ENCODE results near the gene AMACR.

AMACR gene

DNA sequence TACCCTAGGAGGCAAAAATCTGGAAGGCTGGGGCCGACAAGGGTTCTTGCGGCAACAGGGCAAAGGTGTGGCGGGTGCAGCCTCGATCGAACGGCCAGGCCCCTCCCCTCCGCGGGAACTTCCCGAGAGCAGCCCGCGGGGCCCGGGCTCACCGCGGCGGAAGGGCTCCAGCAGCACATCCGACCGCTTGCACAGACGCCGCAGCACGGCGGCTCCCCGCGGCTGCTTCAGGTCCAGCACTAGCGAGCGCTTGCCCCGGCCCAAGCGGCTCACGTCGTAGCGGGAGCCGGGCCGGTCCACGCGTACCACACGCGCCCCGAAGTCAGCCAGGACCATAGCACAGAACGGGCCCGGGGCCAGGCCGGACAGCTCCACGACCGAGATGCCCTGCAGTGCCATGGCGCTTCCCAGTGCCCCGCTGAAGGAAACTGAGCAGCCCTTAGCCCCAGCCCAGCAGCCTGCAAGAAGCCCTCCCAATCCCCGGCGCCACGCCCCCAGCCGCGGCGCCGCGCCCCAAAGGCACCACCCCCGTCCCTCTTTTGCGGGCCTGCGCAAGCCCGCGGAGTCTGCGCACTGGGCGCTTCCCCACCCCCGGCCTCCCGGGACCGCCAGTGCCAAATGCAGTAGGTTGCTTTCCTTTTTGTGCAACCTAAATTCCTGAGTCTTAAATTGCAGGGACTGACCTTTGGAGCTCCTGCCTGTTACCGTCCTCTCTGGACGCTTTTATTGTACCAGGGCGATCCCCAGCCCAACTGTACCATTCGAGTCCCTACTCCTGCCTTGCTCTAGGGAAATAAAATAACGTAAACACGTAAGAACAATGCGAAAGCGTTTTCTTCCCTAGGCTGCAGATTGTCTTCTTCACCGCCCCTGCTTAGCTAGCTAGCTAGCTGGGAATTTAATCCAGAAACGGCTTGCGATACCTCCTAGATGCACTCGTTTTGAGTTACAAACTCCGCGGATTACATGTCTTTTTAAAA lies at the start of gene AMACR:
Gene AMACR (minus strand): TSS at position 430 of the 980 bp plus-strand sequence. CDS start 31 bp downstream, at position 399.
- peak; percentile 82 for DNase-seq (ENCODE audit: low read depth)

DNA sequence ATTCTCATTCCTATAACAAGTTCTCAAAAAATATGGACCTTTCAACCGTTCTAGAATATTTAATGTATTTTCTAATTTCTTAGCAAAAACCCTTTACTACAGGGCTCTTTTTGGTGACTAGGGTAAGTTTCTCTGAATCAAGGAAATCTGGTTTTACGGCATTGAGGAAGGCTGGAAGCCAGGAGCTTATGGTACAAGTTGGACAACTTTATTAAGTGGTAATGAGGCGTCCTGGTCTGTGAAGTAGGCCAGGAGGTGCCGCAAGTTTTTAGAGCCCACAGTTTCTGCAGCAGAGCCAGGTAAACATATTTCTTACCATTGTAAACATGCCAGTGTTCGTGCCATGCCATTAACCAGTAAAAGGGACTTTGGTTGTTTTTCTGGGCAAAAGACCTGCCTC lies 49.7 kb upstream of the AMACR start:
- no peak for DNase-seq (ENCODE audit: low read depth)

DNA sequence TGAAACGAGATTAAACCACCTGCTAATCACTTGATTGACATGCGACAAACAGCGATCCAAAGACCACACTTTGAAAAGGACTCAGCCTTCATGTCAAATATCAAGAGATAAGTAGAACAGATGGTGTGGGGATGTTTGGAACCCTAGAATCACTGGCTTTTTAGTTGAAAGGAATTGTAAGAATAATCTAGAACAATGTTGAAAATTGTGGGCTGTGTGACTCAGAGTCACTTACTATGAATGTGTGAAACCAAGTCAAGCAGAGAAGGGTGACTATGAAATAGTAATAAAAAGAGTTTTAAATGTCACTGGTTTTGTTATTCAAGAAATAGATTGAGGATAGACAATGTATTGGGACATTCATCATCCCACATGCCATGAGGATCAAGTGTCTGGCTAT lies 49.3 kb upstream of the AMACR start:
- no peak for DNase-seq (ENCODE audit: low read depth)

DNA sequence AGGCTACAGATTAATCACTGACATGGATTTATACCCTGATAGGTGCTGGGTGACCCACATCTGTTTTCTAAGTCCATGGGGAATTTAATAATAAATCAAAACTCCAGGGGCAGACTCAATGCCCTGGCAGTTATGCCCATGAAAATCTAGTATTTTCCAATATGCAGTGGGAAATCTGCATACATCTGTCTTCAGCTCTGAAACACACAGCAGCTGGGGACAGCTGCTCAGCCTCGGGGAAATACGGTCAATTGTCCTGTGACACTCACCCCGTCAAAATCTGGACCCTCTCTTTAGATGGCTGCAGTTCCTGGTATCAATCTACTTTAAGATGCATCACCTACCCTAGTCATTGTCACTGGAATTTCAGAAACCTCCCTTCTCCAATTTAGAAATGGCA lies 47.8 kb upstream of the AMACR start:
- no peak for DNase-seq (ENCODE audit: low read depth)

DNA sequence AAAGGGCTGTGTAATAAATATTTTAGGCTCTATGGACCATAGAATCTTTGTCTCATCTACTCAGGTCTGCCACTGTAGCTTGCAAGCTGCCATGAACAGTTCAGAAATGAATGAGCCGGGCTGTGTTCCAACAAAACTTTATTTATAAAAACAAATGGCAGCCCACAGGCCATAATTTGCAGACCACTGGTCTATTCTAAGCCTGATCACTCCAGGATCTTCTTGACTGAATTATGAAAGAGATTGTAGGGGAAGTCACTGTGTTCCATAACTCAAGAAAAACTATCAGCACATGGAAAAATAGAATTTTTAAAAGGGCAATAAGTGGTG lies 46.5 kb upstream of the AMACR start:
- no peak for DNase-seq (ENCODE audit: low read depth)

DNA sequence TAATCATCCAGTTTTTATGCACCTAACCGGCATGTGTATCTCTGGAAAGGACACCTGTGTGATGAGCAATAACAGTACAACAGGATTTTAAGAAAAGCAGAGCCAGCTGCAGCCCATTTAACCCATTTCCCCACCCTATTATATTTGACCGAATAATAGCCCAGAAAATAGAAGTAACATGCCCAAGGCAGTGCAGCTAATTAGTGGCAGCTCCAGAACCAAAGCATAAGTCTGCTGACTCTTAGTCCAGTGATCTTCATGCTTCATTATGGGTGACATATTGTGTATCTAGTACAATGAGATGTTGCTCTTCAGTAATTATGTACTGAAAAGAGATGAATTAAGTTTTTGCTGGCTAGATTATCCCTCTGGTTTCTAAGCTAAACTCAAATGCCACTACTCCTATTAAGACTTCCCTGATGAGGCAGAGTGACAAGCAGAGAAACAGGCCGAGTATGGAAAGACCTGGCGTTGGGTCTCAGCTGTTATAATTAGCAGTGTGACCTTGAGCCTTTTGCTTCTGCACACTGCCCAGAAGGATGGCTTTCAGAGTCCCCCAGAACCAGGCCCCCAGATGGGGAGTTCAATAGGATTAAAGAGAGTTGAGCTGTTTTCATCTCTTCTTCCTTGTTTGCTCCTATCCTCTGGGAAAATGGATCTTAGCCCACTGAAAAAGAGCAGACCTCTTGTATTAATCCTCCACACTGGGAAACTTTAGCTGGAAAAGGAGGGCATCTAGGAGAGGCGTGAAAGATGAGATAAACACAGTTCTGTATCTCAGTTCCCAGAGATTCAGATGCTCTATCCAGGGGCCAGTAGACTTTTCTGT lies 45.9 kb upstream of the AMACR start:
- DNase-seq (ENCODE audit: low read depth): no peak

DNA sequence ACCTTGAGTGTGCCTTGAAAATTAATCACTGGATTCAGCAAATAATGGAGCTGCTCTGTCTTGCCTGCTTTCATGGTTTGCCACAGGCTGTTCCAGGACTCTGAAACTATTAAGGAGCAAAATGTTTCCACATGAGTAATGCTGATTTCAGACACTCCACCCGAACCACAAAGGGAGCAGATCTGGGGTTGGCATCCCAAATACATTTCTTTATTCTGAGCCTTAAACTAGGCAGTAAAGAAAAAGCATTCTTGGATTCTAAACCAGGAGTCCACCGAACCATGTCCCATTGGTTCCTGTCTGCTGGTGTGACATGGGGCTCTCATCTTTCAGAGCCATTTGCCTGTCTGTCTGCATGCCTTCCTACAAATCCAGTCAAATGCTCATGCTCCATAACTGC lies 45.3 kb upstream of the AMACR start:
- DNase-seq (ENCODE audit: low read depth): no peak

DNA sequence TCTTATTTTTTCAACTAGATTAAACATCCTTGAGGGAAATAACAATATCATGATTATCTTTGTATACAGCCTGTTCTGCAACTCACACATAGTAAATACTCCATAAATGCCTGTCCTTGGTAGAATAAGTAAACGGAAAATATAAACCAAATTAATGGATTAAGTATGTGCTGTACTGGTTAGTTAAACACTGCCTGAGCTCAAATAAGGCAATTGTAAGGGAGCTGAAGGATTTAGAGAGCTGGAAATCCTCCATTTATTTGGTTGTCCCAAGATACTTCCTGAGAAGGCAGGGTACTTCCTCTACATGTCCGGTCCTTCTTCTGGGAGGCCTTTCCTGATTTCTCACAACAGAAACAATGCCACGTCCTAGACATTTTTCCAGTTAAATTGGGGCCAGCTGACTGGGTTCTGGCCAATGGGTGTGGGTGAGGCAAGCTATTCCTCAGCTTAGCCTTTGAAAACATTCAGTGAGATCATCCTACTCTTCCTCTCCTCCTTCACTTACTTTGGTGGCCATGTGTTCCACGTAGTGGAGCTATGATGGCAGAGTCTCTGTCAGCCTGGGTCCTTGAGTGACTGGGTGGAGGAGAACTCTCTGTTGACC lies 43.6 kb upstream of the AMACR start:
- DNase-seq (ENCODE audit: low read depth): no peak

DNA sequence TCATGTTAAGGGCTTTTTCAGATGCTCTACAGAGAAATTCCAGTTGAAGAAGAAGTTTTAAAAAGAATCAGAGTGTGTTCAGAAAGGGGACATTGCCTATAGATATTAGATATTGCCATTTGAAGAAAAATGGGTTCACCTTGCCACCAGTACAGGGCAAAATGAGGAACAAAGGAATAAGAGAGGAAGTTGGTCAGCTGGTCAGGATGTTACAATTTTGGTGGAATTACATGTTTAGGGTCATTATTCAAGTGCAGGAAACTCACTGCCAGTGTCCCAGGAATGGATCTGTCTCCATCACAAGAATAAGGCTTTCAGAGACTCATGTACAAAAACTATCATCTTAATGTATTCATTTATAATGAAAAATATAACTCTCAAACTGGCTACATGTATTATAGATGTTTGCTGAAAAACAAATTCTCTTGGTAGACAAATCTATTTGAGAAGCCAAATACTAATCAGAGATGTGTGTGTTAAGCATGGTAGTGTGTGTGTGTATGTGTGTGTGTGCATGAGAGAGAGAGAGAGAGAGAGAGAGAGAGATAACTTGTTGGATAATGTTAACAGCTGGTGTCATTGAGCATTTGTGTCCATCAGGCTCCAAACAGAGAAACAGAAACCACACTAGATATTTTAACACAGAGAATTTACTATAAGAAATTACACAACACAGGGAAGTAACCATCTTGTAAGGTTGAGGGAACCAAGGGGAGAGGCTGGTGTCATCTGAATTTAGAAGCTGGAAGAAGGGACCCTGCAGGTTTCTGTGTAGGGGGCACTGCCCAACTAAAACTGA lies 40.1 kb upstream of the AMACR start:
- DNase-seq (ENCODE audit: low read depth): no peak

DNA sequence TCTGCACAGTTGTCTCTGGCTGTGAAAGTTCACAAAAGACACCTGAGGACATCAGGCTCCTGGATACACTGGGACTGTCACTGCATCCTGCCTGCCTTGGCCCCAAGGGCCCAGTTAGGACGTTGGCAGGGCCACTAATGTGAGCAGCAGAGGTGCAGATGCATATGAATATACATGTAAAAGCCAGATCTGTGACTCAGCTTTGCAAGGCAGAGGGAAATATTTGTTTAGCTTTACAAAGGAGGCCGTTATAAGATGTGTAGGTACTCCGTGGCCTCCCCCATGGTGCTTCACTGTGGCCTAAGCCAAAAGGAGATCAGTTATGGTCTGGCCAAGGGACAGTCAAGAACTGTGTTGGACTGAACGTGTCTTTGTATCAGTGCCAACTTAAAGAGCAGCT lies 39.3 kb upstream of the AMACR start:
- DNase-seq (ENCODE audit: low read depth): no peak

DNA sequence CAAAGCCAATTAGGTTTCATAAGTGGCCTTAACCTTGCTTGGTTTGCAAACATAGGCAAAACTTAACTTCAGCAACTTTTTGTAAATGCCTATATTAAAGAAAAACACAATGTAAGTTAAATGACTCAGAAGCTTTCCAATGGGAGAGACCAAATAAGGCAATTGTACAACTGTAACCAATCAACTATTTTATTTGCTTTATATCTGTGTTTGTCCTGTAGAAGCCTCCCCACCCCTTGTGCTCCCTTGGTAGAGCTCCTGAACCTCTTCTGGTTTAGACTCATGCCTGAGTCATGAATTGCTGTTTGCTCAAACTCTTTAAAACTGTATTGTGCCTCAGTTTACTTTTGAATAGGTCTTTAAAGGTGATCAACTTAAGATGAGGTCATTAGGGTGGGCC lies 38.1 kb upstream of the AMACR start:
- DNase-seq (ENCODE audit: low read depth): no peak

DNA sequence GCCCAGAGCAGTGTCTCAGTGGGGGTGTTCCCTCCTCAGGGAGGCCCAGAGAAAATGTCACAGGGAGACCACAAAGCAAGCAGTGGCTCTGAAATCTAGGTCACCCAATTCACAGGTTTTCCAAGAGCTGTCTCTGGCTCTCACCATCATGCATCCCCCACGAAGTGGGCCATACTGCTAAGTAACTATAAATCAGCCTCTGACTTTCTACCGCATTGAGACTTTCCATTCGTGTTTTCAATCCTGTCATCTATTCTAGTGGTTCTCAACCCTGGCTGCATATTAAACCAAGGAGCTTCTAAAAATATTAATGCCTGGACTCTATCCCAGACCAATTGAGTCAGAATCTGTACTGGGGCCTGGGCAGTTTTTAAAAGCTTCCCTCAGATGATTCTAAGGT lies 37.2 kb upstream of the AMACR start:
- no peak for DNase-seq (ENCODE audit: low read depth)

DNA sequence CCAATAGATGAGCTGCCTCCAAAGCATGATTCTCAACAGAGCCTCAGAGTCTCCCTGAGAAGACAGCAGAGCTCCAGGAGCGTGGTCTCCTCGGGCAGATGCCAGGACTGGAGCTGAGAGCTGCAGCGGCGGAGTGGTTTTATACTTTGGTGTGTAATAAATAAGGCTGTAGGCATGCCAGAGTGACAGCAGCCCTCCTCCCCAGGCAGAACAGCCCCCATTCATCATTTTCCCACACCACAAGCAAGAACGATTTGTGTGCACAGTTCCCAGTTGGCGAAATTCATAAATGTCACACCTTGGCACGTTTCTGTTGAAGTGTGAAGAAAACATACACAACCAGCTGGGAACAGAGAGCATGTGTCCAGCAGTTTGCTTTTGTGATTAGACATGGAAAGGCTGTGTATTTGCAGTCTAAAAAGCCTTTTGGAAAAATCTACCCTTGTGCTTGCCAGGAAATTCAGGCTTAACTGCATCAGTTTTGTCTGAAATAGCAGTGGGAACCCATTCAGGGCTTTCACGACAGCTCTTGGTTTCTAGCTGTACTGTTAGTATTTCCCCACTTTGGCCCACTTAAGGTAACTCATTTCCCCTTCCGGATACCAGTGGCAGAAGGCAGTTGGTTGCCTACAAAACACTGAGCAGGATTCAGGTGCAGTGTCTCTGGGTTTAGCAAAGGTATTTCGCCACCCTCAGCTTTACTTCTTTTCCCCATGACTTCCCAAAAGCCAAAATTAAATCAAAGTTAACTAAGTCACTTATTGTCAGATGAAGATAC lies 35.4 kb upstream of the AMACR start, which contains the start of gene C1QTNF3:
Gene C1QTNF3 (minus strand): TSS at position 115 of the 778 bp plus-strand sequence. CDS start 88 bp downstream, at position 27.
- DNase-seq (ENCODE audit: low read depth): no peak

DNA sequence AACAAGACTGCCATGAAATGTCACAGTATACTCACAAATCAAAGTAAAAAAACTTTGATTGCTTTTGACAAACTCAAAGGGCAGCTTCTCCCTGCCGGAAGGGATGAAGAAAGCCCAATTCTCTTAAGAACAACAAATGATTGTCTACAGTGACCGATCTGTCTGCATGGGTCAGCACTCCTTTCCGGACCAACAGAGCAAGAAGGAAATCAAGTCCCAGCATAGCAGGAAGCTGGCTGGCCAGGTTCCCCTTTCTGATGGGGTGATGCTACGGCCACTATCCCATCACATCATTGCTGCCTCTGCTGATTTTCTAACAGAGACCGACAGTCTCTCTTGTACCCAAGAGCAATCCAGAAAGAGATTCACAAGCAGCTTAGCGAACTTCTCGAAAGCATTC lies 34.5 kb upstream of the AMACR start:
- no peak for DNase-seq (ENCODE audit: low read depth)

DNA sequence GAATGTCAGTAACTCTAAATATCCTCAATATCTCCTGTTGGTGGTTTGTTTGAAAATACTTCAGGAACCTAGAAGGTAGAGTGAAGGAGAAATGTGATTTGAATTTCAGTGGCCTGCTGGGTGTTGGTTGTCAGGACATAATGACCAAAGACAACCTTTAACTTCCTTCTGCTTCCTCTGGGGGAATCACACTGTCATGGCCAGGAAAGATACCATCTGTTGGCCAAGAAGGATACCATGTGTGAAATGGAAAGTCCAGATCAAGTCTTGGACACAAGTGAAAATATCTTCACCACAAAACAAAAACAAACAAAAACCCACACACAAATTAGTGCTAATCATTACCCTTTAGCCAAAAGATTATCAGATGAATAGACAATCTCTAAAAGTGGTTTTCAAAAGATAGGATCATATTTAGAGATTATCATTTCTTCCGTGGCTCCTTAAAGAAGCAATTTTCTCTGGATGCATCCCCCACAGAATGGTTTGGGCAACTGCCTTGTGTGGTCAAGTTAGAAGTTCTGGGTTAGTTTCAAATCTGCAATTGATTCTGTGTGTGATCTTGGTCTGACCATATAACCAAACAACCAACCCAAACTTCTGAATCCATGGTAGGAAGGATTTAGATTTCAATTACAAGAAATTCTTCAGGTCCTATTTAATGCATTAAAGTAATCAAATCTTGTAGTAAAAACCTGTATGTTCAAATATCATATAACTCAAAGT lies 33.6 kb upstream of the AMACR start:
- peak; percentile 36 for DNase-seq (ENCODE audit: low read depth)

DNA sequence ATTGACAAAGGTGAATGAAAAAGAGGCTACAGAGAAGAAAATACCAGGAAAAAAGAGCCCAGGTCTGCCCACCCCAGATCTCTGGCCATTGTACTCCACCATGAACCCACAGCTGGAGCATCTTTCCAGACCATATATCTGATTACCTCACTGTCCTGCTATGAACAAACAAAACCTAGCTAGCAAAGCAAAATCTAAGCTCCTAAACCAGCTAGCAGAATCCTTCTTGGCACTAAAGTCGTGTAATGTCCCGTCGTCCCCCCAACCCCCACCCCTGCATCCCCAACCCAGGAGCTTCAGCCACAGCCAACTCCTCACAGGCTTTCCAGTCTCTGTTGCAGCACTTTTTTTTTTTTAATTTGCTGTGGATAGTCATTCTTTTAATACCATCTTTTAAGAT lies 32.6 kb upstream of the AMACR start:
- DNase-seq (ENCODE audit: low read depth): no peak

DNA sequence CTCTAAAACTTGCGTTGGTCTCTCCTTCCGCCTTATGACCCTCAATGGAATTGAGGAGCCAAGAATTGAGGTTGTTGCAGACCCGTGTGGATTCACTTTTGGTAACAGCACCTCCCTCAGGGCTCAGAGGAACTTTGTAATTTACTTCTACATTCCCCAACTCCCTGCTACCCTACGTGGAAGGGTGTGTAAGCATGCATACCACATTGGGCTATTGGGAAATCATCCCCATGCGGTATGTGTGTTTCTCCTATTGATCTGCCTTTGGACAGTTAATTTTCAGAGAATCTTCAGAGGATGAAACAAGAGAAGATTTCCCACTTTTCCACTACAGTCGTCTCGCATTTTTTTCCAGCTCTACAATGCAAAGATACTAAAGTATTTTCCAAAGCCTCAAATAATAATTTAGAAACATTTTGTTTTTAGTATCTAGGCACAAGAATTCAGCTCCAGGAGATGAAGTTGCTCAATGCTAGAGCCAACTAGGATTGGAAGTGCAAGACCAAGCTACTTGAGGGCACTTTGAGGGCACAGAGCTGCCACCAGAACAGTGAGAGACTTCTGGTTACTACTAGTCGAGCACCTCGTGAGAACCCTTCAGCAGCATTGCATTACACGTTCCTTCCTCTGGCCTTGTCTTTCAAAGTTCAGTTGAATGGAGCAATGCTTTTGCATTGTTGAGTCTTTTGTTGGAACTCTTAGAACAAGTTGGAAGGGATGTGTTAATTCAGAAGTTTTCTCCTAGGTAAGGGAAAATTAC lies 31.7 kb upstream of the AMACR start:
- no peak for DNase-seq (ENCODE audit: low read depth)

DNA sequence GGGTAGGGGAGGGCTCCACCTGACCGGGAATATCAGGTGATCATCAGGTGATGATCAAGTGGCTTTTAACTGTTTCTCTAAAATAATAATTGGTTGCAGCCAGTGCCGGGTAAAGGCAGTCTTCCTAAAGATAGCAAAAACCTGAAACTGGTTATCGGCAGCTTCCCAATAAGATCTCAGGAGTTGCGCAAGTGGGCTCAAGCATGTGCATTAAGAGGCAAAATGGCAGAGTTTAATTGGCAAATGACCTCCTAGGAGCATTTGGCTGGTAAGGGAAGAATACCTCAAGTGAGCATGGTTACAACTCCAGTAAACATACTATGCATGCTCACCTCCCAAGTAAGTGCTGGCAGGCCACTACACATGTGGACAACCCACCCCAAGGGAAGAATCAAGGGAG lies 31.0 kb upstream of the AMACR start:
- DNase-seq (ENCODE audit: low read depth): no peak

DNA sequence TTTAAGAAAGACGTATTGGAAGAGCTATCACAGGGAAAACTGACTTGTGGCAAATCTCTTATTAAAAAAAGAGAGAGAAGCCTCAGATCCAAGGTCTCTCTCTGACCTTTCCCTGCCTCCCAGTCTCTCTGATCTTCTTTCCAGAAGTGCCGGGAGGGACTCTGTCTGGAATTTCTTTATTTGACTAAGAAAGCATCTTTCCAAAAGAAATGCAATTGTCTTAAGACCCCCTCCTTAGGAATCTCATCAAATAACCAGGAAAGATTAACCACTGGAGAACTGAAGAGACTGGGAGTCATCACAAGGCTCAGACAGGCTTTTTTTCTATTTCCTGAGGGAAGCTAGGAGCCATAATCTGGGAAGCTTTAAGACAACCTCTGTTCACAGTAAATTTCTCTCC lies 30.5 kb upstream of the AMACR start:
- no peak for DNase-seq (ENCODE audit: low read depth)

DNA sequence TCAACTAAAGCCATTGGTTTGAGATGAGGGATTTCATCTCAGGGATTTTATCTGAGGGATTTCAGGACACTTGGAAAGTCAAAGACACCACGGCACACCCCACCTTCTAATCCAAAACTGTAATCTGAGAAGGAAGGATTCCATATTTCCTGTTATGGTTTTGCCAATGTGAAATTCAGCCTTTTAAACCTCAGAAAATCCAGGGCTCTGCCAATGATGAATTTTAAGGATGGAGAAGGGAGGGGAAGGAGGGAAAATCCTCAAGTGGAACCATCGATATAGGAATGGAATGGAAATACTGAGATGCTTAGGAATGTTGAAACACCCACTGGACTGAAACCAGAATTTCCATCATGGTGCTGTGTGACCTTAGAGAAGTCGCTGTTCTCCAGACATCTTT lies 29.9 kb upstream of the AMACR start:
- no peak for DNase-seq (ENCODE audit: low read depth)
